ENCODE measurements around the gene ATP2B2. TPM values are rescaled to one million over a fixed set of nuclear protein-coding genes. Genes with fewer than 3 reads are reported as not detected.

ATP2B2 gene
- total and polyA plus RNA-seq, 2 of the 8 experiments (the other 6 are each of a cell fraction or from before 2014, with no cell fraction given): 0.14 to 1.2 TPM

DNA sequence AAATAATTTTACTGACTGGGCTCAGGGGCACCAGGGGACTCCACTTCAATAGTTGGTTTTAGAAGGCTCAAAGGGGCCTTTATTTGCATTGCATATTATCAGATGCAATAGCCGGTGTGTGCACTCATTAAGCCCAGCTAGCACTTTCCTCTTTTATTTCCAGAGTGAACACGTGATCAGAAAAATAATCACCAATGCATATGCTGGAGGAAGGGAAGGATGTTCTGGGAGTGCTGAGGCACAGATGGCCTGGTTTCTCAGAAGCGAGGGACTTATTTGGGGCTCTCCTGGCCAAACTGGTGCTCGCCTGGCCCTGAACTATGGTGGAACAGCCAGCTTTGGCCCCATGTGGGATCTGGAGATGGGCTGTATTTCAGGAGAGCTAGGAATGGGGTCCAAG is 124.0 kb downstream of the ATP2B2 start (continued):
- TF ChIP-seq, protein P1, sequence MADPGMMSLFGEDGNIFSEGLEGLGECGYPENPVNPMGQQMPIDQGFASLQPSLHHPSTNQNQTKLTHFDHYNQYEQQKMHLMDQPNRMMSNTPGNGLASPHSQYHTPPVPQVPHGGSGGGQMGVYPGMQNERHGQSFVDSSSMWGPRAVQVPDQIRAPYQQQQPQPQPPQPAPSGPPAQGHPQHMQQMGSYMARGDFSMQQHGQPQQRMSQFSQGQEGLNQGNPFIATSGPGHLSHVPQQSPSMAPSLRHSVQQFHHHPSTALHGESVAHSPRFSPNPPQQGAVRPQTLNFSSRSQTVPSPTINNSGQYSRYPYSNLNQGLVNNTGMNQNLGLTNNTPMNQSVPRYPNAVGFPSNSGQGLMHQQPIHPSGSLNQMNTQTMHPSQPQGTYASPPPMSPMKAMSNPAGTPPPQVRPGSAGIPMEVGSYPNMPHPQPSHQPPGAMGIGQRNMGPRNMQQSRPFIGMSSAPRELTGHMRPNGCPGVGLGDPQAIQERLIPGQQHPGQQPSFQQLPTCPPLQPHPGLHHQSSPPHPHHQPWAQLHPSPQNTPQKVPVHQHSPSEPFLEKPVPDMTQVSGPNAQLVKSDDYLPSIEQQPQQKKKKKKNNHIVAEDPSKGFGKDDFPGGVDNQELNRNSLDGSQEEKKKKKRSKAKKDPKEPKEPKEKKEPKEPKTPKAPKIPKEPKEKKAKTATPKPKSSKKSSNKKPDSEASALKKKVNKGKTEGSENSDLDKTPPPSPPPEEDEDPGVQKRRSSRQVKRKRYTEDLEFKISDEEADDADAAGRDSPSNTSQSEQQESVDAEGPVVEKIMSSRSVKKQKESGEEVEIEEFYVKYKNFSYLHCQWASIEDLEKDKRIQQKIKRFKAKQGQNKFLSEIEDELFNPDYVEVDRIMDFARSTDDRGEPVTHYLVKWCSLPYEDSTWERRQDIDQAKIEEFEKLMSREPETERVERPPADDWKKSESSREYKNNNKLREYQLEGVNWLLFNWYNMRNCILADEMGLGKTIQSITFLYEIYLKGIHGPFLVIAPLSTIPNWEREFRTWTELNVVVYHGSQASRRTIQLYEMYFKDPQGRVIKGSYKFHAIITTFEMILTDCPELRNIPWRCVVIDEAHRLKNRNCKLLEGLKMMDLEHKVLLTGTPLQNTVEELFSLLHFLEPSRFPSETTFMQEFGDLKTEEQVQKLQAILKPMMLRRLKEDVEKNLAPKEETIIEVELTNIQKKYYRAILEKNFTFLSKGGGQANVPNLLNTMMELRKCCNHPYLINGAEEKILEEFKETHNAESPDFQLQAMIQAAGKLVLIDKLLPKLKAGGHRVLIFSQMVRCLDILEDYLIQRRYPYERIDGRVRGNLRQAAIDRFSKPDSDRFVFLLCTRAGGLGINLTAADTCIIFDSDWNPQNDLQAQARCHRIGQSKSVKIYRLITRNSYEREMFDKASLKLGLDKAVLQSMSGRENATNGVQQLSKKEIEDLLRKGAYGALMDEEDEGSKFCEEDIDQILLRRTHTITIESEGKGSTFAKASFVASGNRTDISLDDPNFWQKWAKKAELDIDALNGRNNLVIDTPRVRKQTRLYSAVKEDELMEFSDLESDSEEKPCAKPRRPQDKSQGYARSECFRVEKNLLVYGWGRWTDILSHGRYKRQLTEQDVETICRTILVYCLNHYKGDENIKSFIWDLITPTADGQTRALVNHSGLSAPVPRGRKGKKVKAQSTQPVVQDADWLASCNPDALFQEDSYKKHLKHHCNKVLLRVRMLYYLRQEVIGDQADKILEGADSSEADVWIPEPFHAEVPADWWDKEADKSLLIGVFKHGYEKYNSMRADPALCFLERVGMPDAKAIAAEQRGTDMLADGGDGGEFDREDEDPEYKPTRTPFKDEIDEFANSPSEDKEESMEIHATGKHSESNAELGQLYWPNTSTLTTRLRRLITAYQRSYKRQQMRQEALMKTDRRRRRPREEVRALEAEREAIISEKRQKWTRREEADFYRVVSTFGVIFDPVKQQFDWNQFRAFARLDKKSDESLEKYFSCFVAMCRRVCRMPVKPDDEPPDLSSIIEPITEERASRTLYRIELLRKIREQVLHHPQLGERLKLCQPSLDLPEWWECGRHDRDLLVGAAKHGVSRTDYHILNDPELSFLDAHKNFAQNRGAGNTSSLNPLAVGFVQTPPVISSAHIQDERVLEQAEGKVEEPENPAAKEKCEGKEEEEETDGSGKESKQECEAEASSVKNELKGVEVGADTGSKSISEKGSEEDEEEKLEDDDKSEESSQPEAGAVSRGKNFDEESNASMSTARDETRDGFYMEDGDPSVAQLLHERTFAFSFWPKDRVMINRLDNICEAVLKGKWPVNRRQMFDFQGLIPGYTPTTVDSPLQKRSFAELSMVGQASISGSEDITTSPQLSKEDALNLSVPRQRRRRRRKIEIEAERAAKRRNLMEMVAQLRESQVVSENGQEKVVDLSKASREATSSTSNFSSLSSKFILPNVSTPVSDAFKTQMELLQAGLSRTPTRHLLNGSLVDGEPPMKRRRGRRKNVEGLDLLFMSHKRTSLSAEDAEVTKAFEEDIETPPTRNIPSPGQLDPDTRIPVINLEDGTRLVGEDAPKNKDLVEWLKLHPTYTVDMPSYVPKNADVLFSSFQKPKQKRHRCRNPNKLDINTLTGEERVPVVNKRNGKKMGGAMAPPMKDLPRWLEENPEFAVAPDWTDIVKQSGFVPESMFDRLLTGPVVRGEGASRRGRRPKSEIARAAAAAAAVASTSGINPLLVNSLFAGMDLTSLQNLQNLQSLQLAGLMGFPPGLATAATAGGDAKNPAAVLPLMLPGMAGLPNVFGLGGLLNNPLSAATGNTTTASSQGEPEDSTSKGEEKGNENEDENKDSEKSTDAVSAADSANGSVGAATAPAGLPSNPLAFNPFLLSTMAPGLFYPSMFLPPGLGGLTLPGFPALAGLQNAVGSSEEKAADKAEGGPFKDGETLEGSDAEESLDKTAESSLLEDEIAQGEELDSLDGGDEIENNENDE (IDR thresholded peaks at IDR 0.05; ENCODE audit: insufficient replicate concordance, low read length): no peak
- TF ChIP-seq TEAD4 (IDR thresholded peaks at IDR 0.05; ENCODE audit: low read depth, low read length) (no peak), EZH2 (IDR thresholded peaks at IDR 0.05; ENCODE audit: low read depth, low read length, severe bottlenecking) (no peak), BCL11A (IDR thresholded peaks at IDR 0.05; ENCODE audit: low read depth in 2 of 2, low read length in 2 of 2) (no peak), TCF12 (IDR thresholded peaks at IDR 0.05; ENCODE audit: low read depth, low read length) (no peak), E2F6 (IDR thresholded peaks at IDR 0.05) (no peak), RBBP5 (IDR thresholded peaks at IDR 0.05; ENCODE audit: borderline replicate concordance, low read depth, low read length) (no peak), CBX5 (IDR thresholded peaks at IDR 0.05; ENCODE audit: low read depth, low read length) (no peak), SP4 (IDR thresholded peaks at IDR 0.05; ENCODE audit: low read length) (no peak), JUN (IDR thresholded peaks at IDR 0.05; ENCODE audit: low read depth, low read length) (no peak), POLR2AphosphoS5 (IDR thresholded peaks at IDR 0.05; ENCODE audit: low read depth, low read length) (no peak)

All from H1 (cell line).